Neural cell (in vitro differentiated cells): Measurements from ENCODE around the gene DUSP2. TPM values are rescaled to one million over a fixed set of nuclear protein-coding genes. Genes with fewer than 3 reads are reported as not detected.
A peak's percentile ranks its signal among the peaks of the same experiment; 100 is the strongest.

Source experiments
- H2AFZ ChIP-seq: fragments of 200-600, 300-800 bp; sonication (generic), shearing (Covaris generic); 2 replicates; pipeline ENCODE4 v1.6.0; 2014; ENCODE audit warnings: low read depth, mild to moderate bottlenecking, antibody characterized with exemption, low read length, moderate library complexity
- H3F3A ChIP-seq: fragments of 200-600 bp; shearing (Covaris generic); 2 replicates; pipeline ENCODE4 v1.6.1; 2016; ENCODE audit warnings: mild to moderate bottlenecking, moderate library complexity, mixed read lengths, antibody characterized with exemption, low read length; ENCODE audit not compliant: insufficient read depth, poor library complexity, severe bottlenecking
- H3K27ac ChIP-seq: fragments of 200-600, 300-800 bp; sonication (generic), shearing (Covaris generic); 2 replicates; pipeline ENCODE4 v1.5.1; 2014; ENCODE audit warnings: mild to moderate bottlenecking, low read length, moderate library complexity
- H3K27me3 ChIP-seq: fragments of 300-800, 200-600 bp; sonication (generic), shearing (Covaris generic); 2 replicates; pipeline ENCODE4 v1.6.0; 2014; ENCODE audit warnings: mild to moderate bottlenecking, low read depth, low read length, moderate library complexity; ENCODE audit not compliant: insufficient read depth
- H3K36me3 ChIP-seq: fragments of 300-800, 200-600 bp; sonication (generic), shearing (Covaris generic); 2 replicates; pipeline ENCODE4 v1.5.1; 2014; ENCODE audit warnings: mild to moderate bottlenecking, antibody characterized with exemption, low read length, moderate library complexity; ENCODE audit not compliant: insufficient read depth
- H3K4me2 ChIP-seq: fragments of 300-800, 200-600 bp; sonication (generic), shearing (Covaris generic); 2 replicates; pipeline ENCODE4 v1.6.0; 2014; ENCODE audit warnings: mild to moderate bottlenecking, low read length
- H3K4me3 ChIP-seq: fragments of 300-800, 200-600 bp; sonication (generic), shearing (Covaris generic); 2 replicates; pipeline ENCODE4 v1.5.1; 2014; ENCODE audit warnings: mild to moderate bottlenecking, low read length, moderate library complexity
- H3K79me2 ChIP-seq: fragments of 200-600 bp; shearing (Covaris generic); replicated peaks from 2 replicates; pipeline ENCODE4 v1.6.0; 2014; ENCODE audit warnings: mild to moderate bottlenecking, low read length, moderate library complexity; ENCODE audit not compliant: insufficient read depth
- H3K9ac ChIP-seq: fragments of 300-800, 200-600 bp; sonication (generic), shearing (Covaris generic); 2 replicates; pipeline ENCODE4 v1.6.1; 2016; ENCODE audit warnings: mild to moderate bottlenecking, low read length, mixed read lengths
- H3K9me2 ChIP-seq: fragments of 200-600 bp; shearing (Covaris generic); 2 replicates; pipeline ENCODE4 v1.6.1; 2016; ENCODE audit warnings: mild to moderate bottlenecking, low read length, mixed read lengths; ENCODE audit not compliant: insufficient read depth
- H3K9me3 ChIP-seq: fragments of 200-600, 300-800 bp; sonication (generic), shearing (Covaris generic); 2 replicates; pipeline ENCODE4 v1.6.1; 2016; ENCODE audit warnings: mild to moderate bottlenecking, mixed run types, low read length, moderate library complexity, mixed read lengths
- H4K20me1 ChIP-seq: fragments of 200-600 bp; shearing (Covaris generic); 2 replicates; pipeline ENCODE4 v1.6.1; 2016; ENCODE audit warnings: mild to moderate bottlenecking, mixed run types; ENCODE audit not compliant: insufficient read depth
- EP300 ChIP-seq: fragments of 450-650 bp; conservative IDR thresholded peaks from 2 replicates; pipeline ENCODE4 v1.6.1; 2014; ENCODE audit warnings: antibody characterized with exemption, mild to moderate bottlenecking, moderate library complexity; ENCODE audit not compliant: poor library complexity, severe bottlenecking
- EZH2 ChIP-seq: fragments of 200-600, 300-800 bp; shearing (Covaris generic), sonication (generic); IDR thresholded peaks from 2 replicates; pipeline ENCODE4 v1.6.1; 2014; ENCODE audit warnings: antibody characterized with exemption, low read length, borderline replicate concordance, mild to moderate bottlenecking; ENCODE audit not compliant: insufficient read depth, poor library complexity, severe bottlenecking
- MXI1 ChIP-seq: fragments of 450-650 bp; conservative IDR thresholded peaks from 2 replicates; pipeline ENCODE4 v1.6.1; 2014; ENCODE audit warnings: antibody characterized with exemption, mild to moderate bottlenecking; ENCODE audit not compliant: poor library complexity, severe bottlenecking
- POLR2AphosphoS5 ChIP-seq: IDR thresholded peaks from 2 replicates; pipeline ENCODE4 v1.6.1; 2012
- RAD21 ChIP-seq: fragments of 450-650 bp; conservative IDR thresholded peaks from 2 replicates; pipeline ENCODE4 v1.6.1; 2014; ENCODE audit warnings: antibody characterized with exemption, mild to moderate bottlenecking, moderate library complexity
- SMC3 ChIP-seq: fragments of 450-650 bp; conservative IDR thresholded peaks from 2 replicates; pipeline ENCODE4 v1.6.1; 2014; ENCODE audit warnings: antibody characterized with exemption, mild to moderate bottlenecking, moderate library complexity; ENCODE audit not compliant: poor library complexity
- TAF1 ChIP-seq: IDR thresholded peaks from 2 replicates; pipeline ENCODE4 v1.6.1; 2012; ENCODE audit warnings: low read depth
- polyA plus RNA-seq: library from polyadenylated mRNA; depleted of rRNA; stranded (reverse); fragments of >200 nt; gene quantifications from 2 replicates; pipeline ENCODE4 v1.2.3, GENCODE V29; 2014
- TF ChIP-seq, protein P1 (sequence below): fragments of 450-650 bp; IDR thresholded peaks from 2 replicates; pipeline ENCODE4 v1.5.1; 2014; ENCODE audit warnings: antibody characterized with exemption, mild to moderate bottlenecking, moderate library complexity; ENCODE audit not compliant: poor library complexity, severe bottlenecking
- TF ChIP-seq, protein P2 (sequence below): IDR thresholded peaks from 2 replicates; pipeline ENCODE4 v1.6.1; 2012; ENCODE audit warnings: borderline replicate concordance

The DUSP2 gene
- polyA plus RNA-seq, 1 donor from 2014 or later: 2.1 TPM

DNA sequence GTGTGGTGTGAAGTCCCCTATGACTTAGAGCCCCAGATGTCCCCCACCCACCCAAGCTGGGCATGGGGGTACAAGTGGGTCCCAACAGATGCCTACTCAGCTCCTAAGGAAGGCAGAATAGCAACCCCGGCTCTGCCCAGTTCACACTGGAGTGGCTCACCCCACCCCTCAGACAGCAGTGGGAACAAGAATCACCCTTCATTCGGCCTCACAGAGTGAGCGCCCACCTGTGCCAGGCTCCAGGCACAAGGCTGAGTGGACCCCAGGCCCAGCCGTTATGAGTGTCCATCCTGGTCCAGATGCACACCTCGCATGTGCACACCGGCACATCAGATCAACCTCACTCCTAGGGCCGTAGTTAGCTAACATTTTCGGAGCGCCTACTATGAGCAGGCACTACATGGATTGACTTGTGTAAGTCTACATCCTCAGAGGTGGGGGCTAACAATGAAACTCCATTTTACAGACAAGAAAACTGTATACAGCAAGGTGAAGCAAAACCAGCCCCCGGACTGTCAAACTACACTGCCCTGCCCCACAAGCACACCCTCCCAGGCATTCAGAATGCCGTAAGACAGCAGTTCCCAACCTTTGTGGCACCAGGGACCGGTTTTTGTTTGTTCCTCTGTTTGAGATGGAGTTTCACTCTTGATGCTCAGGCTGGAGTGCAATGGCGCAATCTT, 4.2 kb downstream of the DUSP2 start:
- no peak overlapping the region for H3K4me2 ChIP-seq
- H3K27me3 ChIP-seq: peaks cover 22% of the 10 kb centered on the region
- no peak overlapping the region for H3K27ac ChIP-seq
- no peak overlapping the region for H2AFZ ChIP-seq
- H4K20me1 ChIP-seq: no peaks in the 10 kb centered on the region
- TF ChIP-seq RAD21 (no peak), POLR2AphosphoS5 (no peak)
- TF ChIP-seq, protein P1, sequence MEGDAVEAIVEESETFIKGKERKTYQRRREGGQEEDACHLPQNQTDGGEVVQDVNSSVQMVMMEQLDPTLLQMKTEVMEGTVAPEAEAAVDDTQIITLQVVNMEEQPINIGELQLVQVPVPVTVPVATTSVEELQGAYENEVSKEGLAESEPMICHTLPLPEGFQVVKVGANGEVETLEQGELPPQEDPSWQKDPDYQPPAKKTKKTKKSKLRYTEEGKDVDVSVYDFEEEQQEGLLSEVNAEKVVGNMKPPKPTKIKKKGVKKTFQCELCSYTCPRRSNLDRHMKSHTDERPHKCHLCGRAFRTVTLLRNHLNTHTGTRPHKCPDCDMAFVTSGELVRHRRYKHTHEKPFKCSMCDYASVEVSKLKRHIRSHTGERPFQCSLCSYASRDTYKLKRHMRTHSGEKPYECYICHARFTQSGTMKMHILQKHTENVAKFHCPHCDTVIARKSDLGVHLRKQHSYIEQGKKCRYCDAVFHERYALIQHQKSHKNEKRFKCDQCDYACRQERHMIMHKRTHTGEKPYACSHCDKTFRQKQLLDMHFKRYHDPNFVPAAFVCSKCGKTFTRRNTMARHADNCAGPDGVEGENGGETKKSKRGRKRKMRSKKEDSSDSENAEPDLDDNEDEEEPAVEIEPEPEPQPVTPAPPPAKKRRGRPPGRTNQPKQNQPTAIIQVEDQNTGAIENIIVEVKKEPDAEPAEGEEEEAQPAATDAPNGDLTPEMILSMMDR: no peak
- no peaks in the 10 kb centered on the region for H3K36me3 ChIP-seq
- H3K9me3 ChIP-seq: no peaks in the 10 kb centered on the region
- no peaks in the 10 kb centered on the region for H3K79me2 ChIP-seq
- no peaks in the 10 kb centered on the region for H3K9me2 ChIP-seq
- no peaks in the 10 kb centered on the region for H3F3A ChIP-seq
- H3K9ac ChIP-seq: no peak overlapping the region
- H3K4me3 ChIP-seq: no peak overlapping the region

DNA sequence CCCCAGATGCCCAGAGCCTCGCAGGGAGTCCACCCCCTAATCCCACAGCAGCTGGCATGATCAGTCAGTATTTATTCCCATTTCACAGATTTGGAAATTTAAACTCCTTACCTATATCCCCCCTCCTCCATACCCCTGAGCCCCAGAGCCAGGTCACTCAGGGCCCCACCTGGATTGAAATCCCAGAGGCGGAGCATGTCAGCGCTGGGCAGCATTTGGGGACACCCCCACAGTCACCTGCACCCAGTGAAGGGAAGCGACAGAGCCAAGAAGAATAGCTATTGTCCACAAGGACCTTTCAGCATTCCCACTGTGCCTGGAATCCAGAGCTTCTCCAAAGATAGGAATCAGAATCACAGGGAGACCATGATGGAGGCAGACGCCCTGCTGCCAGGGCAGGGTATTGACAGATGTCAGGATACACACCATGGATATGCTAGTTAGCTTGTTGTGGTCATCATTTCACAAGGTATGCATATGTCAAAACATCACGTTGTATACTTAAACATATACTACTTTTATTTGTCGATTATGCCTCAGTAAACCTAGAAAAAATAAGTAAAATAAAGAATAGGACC, 6.0 kb downstream of the DUSP2 start:
- Histone ChIP-seq H2AFZ (no peak overlapping the region), H3K9me3 (no peaks in the 10 kb centered on the region), H3K36me3 (no peaks in the 10 kb centered on the region), H3K79me2 (no peaks in the 10 kb centered on the region), H3K4me2 (no peak overlapping the region), H3F3A (no peaks in the 10 kb centered on the region), H3K27ac (no peak overlapping the region), H3K4me3 (no peak overlapping the region), H3K9me2 (no peaks in the 10 kb centered on the region), H3K27me3 (peaks cover 6% of the 10 kb centered on the region), H3K9ac (no peak overlapping the region), H4K20me1 (no peaks in the 10 kb centered on the region)
- TF ChIP-seq RAD21: no peak

DNA sequence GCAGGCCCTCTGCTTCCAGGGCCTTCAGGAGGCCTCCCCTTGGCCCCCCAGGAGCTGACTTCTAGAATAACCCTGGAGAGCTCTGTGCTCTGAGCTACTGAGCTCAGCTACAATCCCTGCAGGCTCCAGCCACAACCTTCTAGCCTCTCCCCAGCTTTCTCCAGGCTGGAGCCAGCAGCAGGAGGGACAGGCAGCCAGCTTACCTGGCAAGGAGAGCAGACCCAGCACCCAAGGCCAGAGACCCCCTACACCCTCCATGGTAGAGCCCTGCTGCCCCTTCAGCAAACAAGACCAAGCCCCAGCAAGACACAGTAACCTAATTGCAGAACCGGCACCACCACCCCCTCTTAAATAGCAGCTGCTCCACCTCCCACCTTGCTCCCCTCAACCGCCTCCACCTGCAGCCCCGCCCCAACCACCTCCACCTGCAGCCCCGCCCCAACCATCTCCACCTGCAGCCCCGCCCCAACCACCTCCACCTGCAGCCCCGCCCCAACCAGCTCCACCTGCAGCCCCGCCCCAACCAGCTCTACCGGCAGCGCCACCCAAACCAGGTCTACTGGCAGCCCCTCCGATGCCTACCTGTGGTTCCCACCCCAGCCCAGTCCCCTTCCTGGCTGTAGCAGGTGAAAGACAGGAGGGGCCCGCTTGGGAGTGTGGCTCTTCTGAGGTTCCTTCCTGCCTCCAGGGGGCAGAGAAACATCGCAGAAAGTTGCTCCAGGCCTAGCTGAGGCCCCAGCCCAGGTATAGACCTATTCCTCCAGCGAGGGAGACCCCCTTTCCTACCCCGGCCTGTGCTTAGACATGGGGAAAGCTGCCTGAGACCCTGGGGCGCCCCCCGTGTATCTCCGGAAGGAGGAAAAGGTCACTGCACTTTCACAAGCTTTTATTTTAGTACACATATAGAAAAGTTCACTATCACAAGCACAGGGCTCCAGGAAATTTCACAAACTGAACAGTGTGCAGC, 6.8 kb downstream of the DUSP2 start, which contains the start of gene ASTL:
Gene ASTL, minus strand, starts transcription at position 324 of the 967 bp plus-strand sequence. Its CDS starts 66 bp downstream, at position 258.
- H3K4me3 ChIP-seq: no peak within 1 kb of the TSS
- no peaks in the 10 kb centered on the region for H3K36me3 ChIP-seq
- no peaks in the 10 kb centered on the region for H3F3A ChIP-seq
- H3K27ac ChIP-seq: no peak within 1 kb of the TSS
- no peak within 1 kb of the TSS for H3K9ac ChIP-seq
- no peak within 1 kb of the TSS for H3K4me2 ChIP-seq
- H2AFZ ChIP-seq: no peak within 1 kb of the TSS
- no peaks in the 10 kb centered on the region for H4K20me1 ChIP-seq
- no peaks in the 10 kb centered on the region for H3K9me2 ChIP-seq
- H3K9me3 ChIP-seq: no peaks in the 10 kb centered on the region
- no peaks in the 10 kb centered on the region for H3K79me2 ChIP-seq
- no peaks in the 10 kb centered on the region for H3K27me3 ChIP-seq
- TF ChIP-seq EP300: no peak
- TF ChIP-seq RAD21: peak; percentile 30
- TF ChIP-seq, protein P2, sequence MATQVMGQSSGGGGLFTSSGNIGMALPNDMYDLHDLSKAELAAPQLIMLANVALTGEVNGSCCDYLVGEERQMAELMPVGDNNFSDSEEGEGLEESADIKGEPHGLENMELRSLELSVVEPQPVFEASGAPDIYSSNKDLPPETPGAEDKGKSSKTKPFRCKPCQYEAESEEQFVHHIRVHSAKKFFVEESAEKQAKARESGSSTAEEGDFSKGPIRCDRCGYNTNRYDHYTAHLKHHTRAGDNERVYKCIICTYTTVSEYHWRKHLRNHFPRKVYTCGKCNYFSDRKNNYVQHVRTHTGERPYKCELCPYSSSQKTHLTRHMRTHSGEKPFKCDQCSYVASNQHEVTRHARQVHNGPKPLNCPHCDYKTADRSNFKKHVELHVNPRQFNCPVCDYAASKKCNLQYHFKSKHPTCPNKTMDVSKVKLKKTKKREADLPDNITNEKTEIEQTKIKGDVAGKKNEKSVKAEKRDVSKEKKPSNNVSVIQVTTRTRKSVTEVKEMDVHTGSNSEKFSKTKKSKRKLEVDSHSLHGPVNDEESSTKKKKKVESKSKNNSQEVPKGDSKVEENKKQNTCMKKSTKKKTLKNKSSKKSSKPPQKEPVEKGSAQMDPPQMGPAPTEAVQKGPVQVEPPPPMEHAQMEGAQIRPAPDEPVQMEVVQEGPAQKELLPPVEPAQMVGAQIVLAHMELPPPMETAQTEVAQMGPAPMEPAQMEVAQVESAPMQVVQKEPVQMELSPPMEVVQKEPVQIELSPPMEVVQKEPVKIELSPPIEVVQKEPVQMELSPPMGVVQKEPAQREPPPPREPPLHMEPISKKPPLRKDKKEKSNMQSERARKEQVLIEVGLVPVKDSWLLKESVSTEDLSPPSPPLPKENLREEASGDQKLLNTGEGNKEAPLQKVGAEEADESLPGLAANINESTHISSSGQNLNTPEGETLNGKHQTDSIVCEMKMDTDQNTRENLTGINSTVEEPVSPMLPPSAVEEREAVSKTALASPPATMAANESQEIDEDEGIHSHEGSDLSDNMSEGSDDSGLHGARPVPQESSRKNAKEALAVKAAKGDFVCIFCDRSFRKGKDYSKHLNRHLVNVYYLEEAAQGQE: no peak
- TF ChIP-seq POLR2AphosphoS5: no peak
- no peak for TF ChIP-seq EZH2
- TF ChIP-seq, protein P1: peak; percentile 29
- TF ChIP-seq TAF1: no peak
- no peak for TF ChIP-seq SMC3
- TF ChIP-seq MXI1: no peak
